Transverse colon (tissue), 4 donors: Measurements from ENCODE around the gene ABCA1. TPM values are rescaled to one million over a fixed set of nuclear protein-coding genes. Genes with fewer than 3 reads are reported as not detected.
A peak's percentile ranks its signal among the peaks of the same experiment; 100 is the strongest.

Experiments used
- DNase-seq: peaks from one replicate; pipeline ENCODE4 v3.0.0-alpha.2; 2019
- H3K27ac ChIP-seq, 4 donors: fragments of 200-600 bp; sonication (generic); 2 replicates each; pipeline ENCODE4 v1.5.1; 2016 to 2018; ENCODE audit warnings: inconsistent platforms in 4 of 4
- H3K27me3 ChIP-seq: fragments of 200-600 bp; sonication (generic); 2 replicates; pipeline ENCODE4 v1.5.1; 2017; ENCODE audit warnings: inconsistent platforms
- H3K36me3 ChIP-seq, 4 donors: fragments of 200-600 bp; sonication (generic); 2 replicates each; pipeline ENCODE4 v1.5.1; 2017 to 2019; ENCODE audit warnings: inconsistent platforms in 4 of 4
- H3K4me1 ChIP-seq, 4 donors: fragments of 200-600 bp; sonication (generic); 2 replicates each; pipeline ENCODE4 v1.5.1; 2017 to 2020; ENCODE audit warnings: inconsistent platforms in 4 of 4
- H3K4me3 ChIP-seq, 4 donors: fragments of 200-600 bp; sonication (generic); 1 replicate in 1 of 4; 2 replicates in 3 of 4; pipeline versions ENCODE4 v1.5.1 to v1.6.1; 2017 to 2019; ENCODE audit warnings: inconsistent platforms in 4 of 4
- H3K9me3 ChIP-seq, 2 donors: fragments of 200-600 bp; sonication (generic); 2 replicates each; pipeline ENCODE4 v1.5.1; 2017 to 2019; ENCODE audit warnings: inconsistent platforms in 2 of 2
- CTCF ChIP-seq, 5 experiments: fragments of 200-600 bp in 3 of 5; fragments of 450-650 bp in 2 of 5; sonication (generic) in 3 of 5; IDR thresholded peaks; 1 replicate in 2 of 5; 2 replicates in 3 of 5; pipeline ENCODE4 v1.5.1; 2016 to 2017; ENCODE audit warnings: antibody characterized with exemption in 5 of 5, inconsistent platforms in 3 of 5, mild to moderate bottlenecking in 2 of 5, moderate library complexity in 1 of 5
- EP300 ChIP-seq: sonication (generic); formaldehyde crosslinking; IDR thresholded peaks from one replicate; pipeline ENCODE4 v1.6.1; 2017; ENCODE audit warnings: antibody characterized with exemption, low read depth
- POLR2A ChIP-seq: fragments of 450-650 bp; IDR thresholded peaks from one replicate; pipeline ENCODE4 v1.6.1; 2016; ENCODE audit warnings: antibody characterized with exemption, mild to moderate bottlenecking, moderate library complexity
- POLR2AphosphoS5 ChIP-seq, 3 donors: sonication (generic); formaldehyde crosslinking; IDR thresholded peaks; one replicate each; pipeline ENCODE4 v1.6.1; 2016; ENCODE audit warnings: antibody characterized with exemption in 3 of 3
- WGBS, 2 donors: methylation state at CpG; one replicate each; pipeline ENCODE4 v1.1.5; 2018; ENCODE audit warnings: low coverage in 1 of 2; 5-methylcytosine and 5-hydroxymethylcytosine counted together
- in situ Hi-C, 4 donors: fragments of 200-750 bp; cut with MboI; loops; one replicate each; pipeline versions ENCODE4 v1.15.0 to v1.15.1; 2017; ENCODE audit warnings: low sequenced_read_pairs in 3 of 4, low pct_ligation_motif_present in 1 of 4, low pct_unique_long_range_greater_than_20kb in 1 of 4
- intact Hi-C: fragments of 100-400 bp; cut with DNase I; formaldehyde crosslinking; loops from one replicate; pipeline ENCODE4 v1.15.1; 2023; ENCODE audit warnings: low total_unique reads
- total RNA-seq, 4 donors: library from RNA; depleted of rRNA; stranded (reverse); fragments of >200 nt; gene quantifications; one replicate each; pipeline ENCODE4 v1.1.0, GENCODE V29; 2016

The ABCA1 gene
- total RNA-seq, 4 donors from 2014 or later = 20.5 to 67.3 (median 60.5) TPM

GRCh38 chr9:104914466-104914865 lies 13.5 kb downstream of the ABCA1 start:
- no peak overlapping the region for H3K4me3 ChIP-seq
- no peaks in the 10 kb centered on the region for H3K36me3 ChIP-seq
- H3K27me3 ChIP-seq = no peaks in the 10 kb centered on the region
- 85 to 86% methylated on average over 3 of the region's 3 CpGs for WGBS, 2 donors
- TF ChIP-seq CTCF (IDR thresholded peaks at IDR 0.05) = no peak
- no peak for TF ChIP-seq POLR2A
- no peak for TF ChIP-seq POLR2AphosphoS5 (IDR thresholded peaks at IDR 0.05)
- no peak for TF ChIP-seq EP300
- in situ Hi-C loops = loop anchor here in 1 of 4 donors (25.0 kb wide), 1 partner anchor 498 kb away; no protein-coding TSS in a partner anchor
- no peak for DNase-seq
- intact Hi-C loops = no loop called here
- H3K9me3 ChIP-seq = no peaks in the 10 kb centered on the region
- H3K4me1 ChIP-seq = peaks cover 13 to 77% (median 38%) of the 10 kb centered on the region in 4 donors
- no peak overlapping the region for H3K27ac ChIP-seq

- in situ Hi-C loops = loop anchor here in 1 of 4 donors (25.0 kb wide), 1 partner anchor 500 kb away; no protein-coding TSS in a partner anchor
- 58 to 69% methylated on average over 2 to 3 of the region's 3 CpGs for WGBS, 2 donors
- DNase-seq = no peak
- Histone ChIP-seq H3K27ac (no peak overlapping the region), H3K9me3 (no peaks in the 10 kb centered on the region), H3K4me3 (no peak overlapping the region), H3K4me1 (peaks cover 26 to 86% (median 45%) of the 10 kb centered on the region in 4 donors), H3K36me3 (no peaks in the 10 kb centered on the region), H3K27me3 (no peaks in the 10 kb centered on the region)
- intact Hi-C loops = no loop called here
- no peak for TF ChIP-seq POLR2A
- no peak for TF ChIP-seq CTCF (IDR thresholded peaks at IDR 0.05)
- no peak for TF ChIP-seq EP300
- TF ChIP-seq POLR2AphosphoS5 (IDR thresholded peaks at IDR 0.05) = no peak
These were observed 15.3 kb downstream of the ABCA1 start for GRCh38 chr9:104912606-104913005.

GRCh38 chr9:104911032-104911607 lies 16.8 kb downstream of the ABCA1 start:
- Histone ChIP-seq H3K9me3 (no peaks in the 10 kb centered on the region), H3K27ac (peak overlapping the region in 1 of 4 donors; percentile 13), H3K36me3 (no peaks in the 10 kb centered on the region), H3K4me3 (no peak overlapping the region), H3K27me3 (no peaks in the 10 kb centered on the region), H3K4me1 (peaks cover 31 to 88% (median 56%) of the 10 kb centered on the region in 4 donors)
- TF ChIP-seq EP300 = no peak
- TF ChIP-seq POLR2A = no peak
- no peak for TF ChIP-seq POLR2AphosphoS5 (IDR thresholded peaks at IDR 0.05)
- TF ChIP-seq CTCF (IDR thresholded peaks at IDR 0.05) = no peak
- in situ Hi-C loops = loop anchor here in 1 of 4 donors (25.0 kb wide), 1 partner anchor 501 kb away; no protein-coding TSS in a partner anchor
- WGBS, 2 donors = 82% methylated on average over 4 of the region's 4 CpGs; no CpG with 5 or more reads in 1 of the 2 donors
- intact Hi-C loops = no loop called here
- DNase-seq = no peak

- DNase-seq = no peak
- 65 to 74% methylated on average over 3 to 11 of the region's 11 CpGs for WGBS, 2 donors
- intact Hi-C loops (no loop called here), in situ Hi-C loops (loop anchor here in 1 of 4 donors (25.0 kb wide), 1 partner anchor 505 kb away; no protein-coding TSS in a partner anchor)
- Histone ChIP-seq H3K4me1 (peaks cover 31 to 86% (median 53%) of the 10 kb centered on the region in 4 donors), H3K36me3 (peaks cover 0 to 5% (median 0%) of the 10 kb centered on the region in 4 donors), H3K27ac (peak overlapping the region; percentile 63 to 81 (median 78)), H3K4me3 (no peak overlapping the region), H3K27me3 (no peaks in the 10 kb centered on the region), H3K9me3 (no peaks in the 10 kb centered on the region)
- TF ChIP-seq POLR2AphosphoS5 (IDR thresholded peaks at IDR 0.05) (peak in 1 of 3 donors; percentile 6), CTCF (IDR thresholded peaks at IDR 0.05) (no peak), EP300 (peak; percentile 53), POLR2A (no peak)
These were observed 20.5 kb downstream of the ABCA1 start for GRCh38 chr9:104907278-104907951.
